Psoas muscle (tissue), 8 donors: ENCODE results near the gene GFI1. TPM values are rescaled to one million over a fixed set of nuclear protein-coding genes. Genes with fewer than 3 reads are reported as not detected.

ENCODE experiments used
- ATAC-seq, 4 donors: fragments of 200-7000 bp; cut with Tn5 transposase; one replicate each; pipeline ENCODE4 v1.9.1; 2020; ENCODE audit warnings: moderate library complexity in 3 of 4, mild to moderate bottlenecking in 2 of 4
- DNase-seq, 2 donors: peaks; one replicate each; pipeline ENCODE4 v3.0.0-alpha.2; 2020
- H3K27ac ChIP-seq: fragments of 200-600 bp; one replicate; pipeline ENCODE4 v1.8.0; 2022
- H3K27me3 ChIP-seq, 3 donors: fragments of 200-600 bp in 1 of 3; one replicate each; pipeline versions ENCODE4 v1.6.1 to v1.8.0; 2013 to 2022; ENCODE audit warnings: low read length in 2 of 3, mild to moderate bottlenecking in 2 of 3, moderate library complexity in 1 of 3; ENCODE audit not compliant: insufficient read depth in 3 of 3
- H3K36me3 ChIP-seq, 2 donors: fragments of 200-600 bp in 1 of 2; one replicate each; pipeline versions ENCODE4 v1.6.1 to v1.8.0; 2013 to 2022; ENCODE audit warnings: low read depth in 1 of 2, mild to moderate bottlenecking in 1 of 2, moderate library complexity in 1 of 2; ENCODE audit not compliant: insufficient read depth in 1 of 2
- H3K4me1 ChIP-seq: fragments of 200-600 bp; one replicate; pipeline ENCODE4 v1.8.0; 2022
- H3K4me3 ChIP-seq: fragments of 200-600 bp; one replicate; pipeline ENCODE4 v1.8.0; 2022; ENCODE audit warnings: mild to moderate bottlenecking
- H3K9me3 ChIP-seq: fragments of 200-600 bp; one replicate; pipeline ENCODE4 v1.8.0; 2022
- WGBS, 3 donors: extraction: QIAGEN DNeasy Blood & Tissue Kit; methylation state at CpG; one replicate each; pipeline versions ENCODE4 v1.1.6 to v1.1.7; 2013; 5-methylcytosine and 5-hydroxymethylcytosine counted together
- intact Hi-C, 2 donors: fragments of 100-400 bp; cut with DNase I; formaldehyde crosslinking; loops; one replicate each; pipeline versions ENCODE4 v1.11.0 to v1.14.2; 2022
- polyA plus RNA-seq, 3 donors: library from polyadenylated mRNA; stranded (reverse); fragments of 200-250 nt; gene quantifications; one replicate each; pipeline ENCODE4 v1.2.3, GENCODE V29; 2013
- total RNA-seq, 4 donors: library from RNA; stranded (reverse); fragmentation: NEBNext Ultra II Directional in 2 of 4; extraction: Animal tissue kit (Norgen Biotek cat#: 25700) in 2 of 4; gene quantifications; one replicate each; pipeline versions ENCODE4 v1.2.1 to v1.2.4, GENCODE V29; 2021 to 2023
- TF ChIP-seq, protein P1 (sequence below): fragments of 200-600 bp; IDR thresholded peaks from one replicate; pipeline ENCODE4 v1.8.0; 2022; ENCODE audit warnings: antibody characterized with exemption
- donor health status: healthy with polysubstance abuse.
- donor health status: DM: no; HTN: no; CAD: no; lungs with moderate emphysema.
- donor health status: Bipolar disorder and iron deficiency.
- donor health status: healthy.
- donor health status: DM: yes; HTN: yes; CAD: no.
- donor health status: DM: no; HTN: no; CAD: no.
- donor health status: DM: no; HTN: no; CAD: no.
- donor health status: DM: yes; HTN: yes; CAD: no.

GFI1 gene
- total and polyA plus RNA-seq, 7 donors = 0.01 to 0.36 (median 0.17) TPM; not detected in 2

DNA sequence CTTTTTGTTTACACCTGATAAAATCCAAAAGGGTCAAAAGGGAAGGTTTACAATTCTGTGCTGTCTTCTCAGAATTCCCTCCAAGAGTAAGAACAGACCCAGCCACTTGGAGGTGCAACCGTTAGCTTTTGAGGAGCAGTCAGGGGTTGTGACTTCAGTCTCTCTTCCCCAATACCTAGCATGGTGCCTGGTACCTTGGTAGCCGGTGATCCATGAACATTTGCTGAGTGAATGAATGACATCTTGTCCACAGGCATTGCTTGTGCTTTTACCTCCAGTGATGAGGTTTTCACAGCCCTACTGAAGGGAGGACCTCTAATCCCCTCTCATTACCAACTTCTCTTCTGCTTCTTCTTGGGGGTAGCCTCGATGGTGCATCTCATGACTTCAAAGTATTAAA is 11.7 kb downstream of the GFI1 start:
- intact Hi-C loops = no loop called here
- no peak for DNase-seq
- WGBS, 3 donors = 84 to 86% (median 86%) methylated on average over 3 of the region's 3 CpGs
- no peak overlapping the region for H3K4me3 ChIP-seq
- H3K27me3 ChIP-seq = peaks cover 0 to 15% (median 4%) of the 10 kb centered on the region in 3 donors
- TF ChIP-seq, protein P1, sequence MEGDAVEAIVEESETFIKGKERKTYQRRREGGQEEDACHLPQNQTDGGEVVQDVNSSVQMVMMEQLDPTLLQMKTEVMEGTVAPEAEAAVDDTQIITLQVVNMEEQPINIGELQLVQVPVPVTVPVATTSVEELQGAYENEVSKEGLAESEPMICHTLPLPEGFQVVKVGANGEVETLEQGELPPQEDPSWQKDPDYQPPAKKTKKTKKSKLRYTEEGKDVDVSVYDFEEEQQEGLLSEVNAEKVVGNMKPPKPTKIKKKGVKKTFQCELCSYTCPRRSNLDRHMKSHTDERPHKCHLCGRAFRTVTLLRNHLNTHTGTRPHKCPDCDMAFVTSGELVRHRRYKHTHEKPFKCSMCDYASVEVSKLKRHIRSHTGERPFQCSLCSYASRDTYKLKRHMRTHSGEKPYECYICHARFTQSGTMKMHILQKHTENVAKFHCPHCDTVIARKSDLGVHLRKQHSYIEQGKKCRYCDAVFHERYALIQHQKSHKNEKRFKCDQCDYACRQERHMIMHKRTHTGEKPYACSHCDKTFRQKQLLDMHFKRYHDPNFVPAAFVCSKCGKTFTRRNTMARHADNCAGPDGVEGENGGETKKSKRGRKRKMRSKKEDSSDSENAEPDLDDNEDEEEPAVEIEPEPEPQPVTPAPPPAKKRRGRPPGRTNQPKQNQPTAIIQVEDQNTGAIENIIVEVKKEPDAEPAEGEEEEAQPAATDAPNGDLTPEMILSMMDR = no peak
- no peak overlapping the region for H3K27ac ChIP-seq
- H3K9me3 ChIP-seq = no peaks in the 10 kb centered on the region
- no peaks in the 10 kb centered on the region for H3K4me1 ChIP-seq
- ATAC-seq = no peak
- H3K36me3 ChIP-seq = no peaks in the 10 kb centered on the region

DNA sequence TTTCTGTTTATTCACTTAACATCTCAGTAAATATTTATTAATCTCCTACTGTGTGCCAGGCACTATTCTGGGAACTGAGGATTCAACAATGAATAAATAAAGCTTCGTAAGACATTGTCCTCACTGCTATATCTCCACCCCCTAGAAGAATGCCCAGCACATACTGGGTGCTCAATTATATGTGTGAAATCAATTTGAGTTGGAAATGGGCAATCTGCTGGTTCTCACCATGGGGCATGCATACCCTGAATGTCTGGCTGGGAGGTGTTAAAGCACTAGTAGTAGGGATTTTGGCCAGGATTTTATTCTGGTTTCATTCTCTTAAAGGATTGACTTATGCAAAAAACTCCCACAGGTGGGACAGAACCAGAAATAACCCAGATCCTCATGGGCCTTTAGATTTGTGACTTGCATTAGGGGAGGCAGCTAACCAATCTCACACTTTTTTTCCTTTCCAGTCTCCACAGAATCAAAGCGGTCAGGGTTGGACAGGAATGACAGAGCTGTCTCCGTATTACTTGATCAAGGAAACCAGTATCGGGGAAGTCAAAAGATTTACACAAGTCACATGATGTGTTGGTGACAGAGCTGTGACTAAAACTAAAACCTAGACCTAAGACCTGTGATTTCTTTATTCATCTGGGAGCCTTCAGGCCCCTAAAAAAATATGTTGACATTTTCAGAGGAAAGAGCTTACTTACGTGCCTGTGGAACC is 12.8 kb downstream of the GFI1 start:
- no peaks in the 10 kb centered on the region for H3K9me3 ChIP-seq
- ATAC-seq = no peak
- no peaks in the 10 kb centered on the region for H3K4me1 ChIP-seq
- H3K27ac ChIP-seq = no peak overlapping the region
- peaks cover 0 to 8% (median 3%) of the 10 kb centered on the region in 3 donors for H3K27me3 ChIP-seq
- DNase-seq = no peak
- TF ChIP-seq, protein P1 = no peak
- WGBS, 3 donors = 75 to 79% (median 77%) methylated on average over 5 of the region's 5 CpGs
- no peak overlapping the region for H3K4me3 ChIP-seq
- no peaks in the 10 kb centered on the region for H3K36me3 ChIP-seq
- intact Hi-C loops = no loop called here

DNA sequence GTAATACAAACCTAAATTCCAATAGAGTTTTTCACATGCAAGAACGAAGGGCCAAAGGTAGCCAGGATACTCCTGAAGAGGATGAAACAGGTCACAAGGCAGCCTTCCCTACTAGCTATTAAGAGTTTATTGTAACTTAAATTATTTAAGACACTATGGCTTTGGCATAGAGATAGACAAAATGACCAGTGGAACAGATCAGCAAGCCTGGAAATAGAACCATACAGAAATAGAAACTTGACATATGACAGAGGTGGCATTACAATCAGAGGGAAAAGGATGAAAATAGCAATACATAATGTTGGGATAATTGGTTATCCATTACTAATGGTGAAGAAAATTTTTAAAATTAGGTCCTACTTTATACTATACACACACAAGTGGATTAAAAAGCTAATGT is 16.5 kb downstream of the GFI1 start:
- Histone ChIP-seq H3K4me3 (no peak overlapping the region), H3K36me3 (no peaks in the 10 kb centered on the region), H3K27ac (no peak overlapping the region), H3K27me3 (no peaks in the 10 kb centered on the region), H3K4me1 (no peaks in the 10 kb centered on the region), H3K9me3 (no peaks in the 10 kb centered on the region)
- 84 to 95% (median 93%) methylated on average over 1 of the region's 1 CpG for WGBS, 3 donors
- intact Hi-C loops = no loop called here
- no peak for ATAC-seq
- TF ChIP-seq, protein P1 = no peak
- no peak for DNase-seq

GRCh38 chr1:92466683-92467352 is 19.9 kb downstream of the GFI1 start:
- no peaks in the 10 kb centered on the region for H3K36me3 ChIP-seq
- DNase-seq = no peak
- no peak for ATAC-seq
- 92 to 98% (median 94%) methylated on average over 1 of the region's 1 CpG for WGBS, 3 donors
- H3K4me1 ChIP-seq = no peaks in the 10 kb centered on the region
- intact Hi-C loops = no loop called here
- no peaks in the 10 kb centered on the region for H3K9me3 ChIP-seq
- no peak overlapping the region for H3K4me3 ChIP-seq
- H3K27me3 ChIP-seq = no peaks in the 10 kb centered on the region
- no peak overlapping the region for H3K27ac ChIP-seq
- TF ChIP-seq, protein P1 = no peak
